ENCODE measurements around the gene CCDC191.

- TF ChIP-seq TEAD4 (IDR thresholded peaks at IDR 0.05): no peak
- TF ChIP-seq MAX (IDR thresholded peaks at IDR 0.05): no peak
- TF ChIP-seq USF1 (IDR thresholded peaks at IDR 0.05): no peak
- no peak for TF ChIP-seq FOXM1 (IDR thresholded peaks at IDR 0.05; ENCODE audit: borderline replicate concordance, low read depth)
- TF ChIP-seq CEBPB (IDR thresholded peaks at IDR 0.05): no peak
Measured at GRCh38 chr3:113953677-113954076, 102.6 kb downstream of the CCDC191 start.

All from Ishikawa (cell line).